HCT116 (cell line): ENCODE results near the gene GALNT2. TPM values are rescaled to one million over a fixed set of nuclear protein-coding genes. Genes with fewer than 3 reads are reported as not detected.
A peak's percentile ranks its signal among the peaks of the same experiment; 100 is the strongest.

Experiments
- ATAC-seq: fragments of 200-7000 bp; cut with Tn5 transposase; 2 replicates; pipeline ENCODE4 v1.9.1; 2020; ENCODE audit warnings: mild to moderate bottlenecking, moderate library complexity
- BruUV-seq: library from RNA; stranded (reverse); fragments of 400-500 nt; replicated peaks from 2 replicates; lab custom pipeline; 2021; lab: Mats Ljungman, UMichigan
- CTCF ChIA-PET: fragments of 300-600 bp; sonication (Branson Sonifier 250); formaldehyde crosslinking; loops from one replicate; lab custom pipeline; 2021; ENCODE audit warnings: antibody characterized with exemption; lab: Charles Lee
- POLR2A ChIA-PET: fragments of 300-600, 350-600 bp; sonication (Branson Sonifier 250); formaldehyde crosslinking; loops from one replicate; lab custom pipeline; 2021; ENCODE audit warnings: antibody characterized with exemption; lab: Charles Lee
- RAD21 ChIA-PET, 2 experiments: fragments of 300-600 bp; sonication (Branson Sonifier 250); formaldehyde crosslinking; loops; one replicate each; lab custom pipeline; 2023; ENCODE audit warnings: low total read pairs in 2 of 2; ENCODE audit not compliant: uncharacterized antibody in 2 of 2, unreplicated experiment in 2 of 2, low non-redundant PET in 1 of 2; lab: Charles Lee
- DNase-seq: peaks from one replicate; pipeline ENCODE4 v3.0.0-alpha.2; 2010; ENCODE audit warnings: low read depth, low spot score
- H2AFZ ChIP-seq: fragments of 200-600 bp; shearing (Covaris generic), sonication (generic); 2 replicates; pipeline ENCODE4 v1.6.1; 2017; ENCODE audit warnings: low read depth, mixed run types, mixed read lengths, antibody characterized with exemption, low read length; ENCODE audit not compliant: poor library complexity, severe bottlenecking
- H3K27ac ChIP-seq: 2 replicates; pipeline ENCODE4 v1.5.1; 2012; ENCODE audit warnings: low read depth, low read length
- H3K27me3 ChIP-seq: fragments of 200-600 bp; sonication (generic); 2 replicates; pipeline ENCODE4 v1.6.1; 2016; ENCODE audit warnings: mixed run types, low read length, mixed read lengths; ENCODE audit not compliant: insufficient read depth
- H3K36me3 ChIP-seq, 2 experiments: fragments of 200-500 bp in 1 of 2; fragments of 200-600 bp in 1 of 2; sonication (Bioruptor generic) in 1 of 2; sonication (generic) in 1 of 2; 2 replicates each; pipeline versions ENCODE4 v1.5.1 to v1.6.1; 2014 to 2016; ENCODE audit warnings: low read length in 2 of 2, inconsistent platforms in 1 of 2, mixed read lengths in 1 of 2, mixed run types in 1 of 2; ENCODE audit not compliant: insufficient read depth in 2 of 2, control insufficient read depth in 1 of 2
- H3K4me1 ChIP-seq, 2 experiments: fragments of 200-600 bp in 1 of 2; sonication (generic) in 1 of 2; 2 replicates each; pipeline versions ENCODE4 v1.5.1 to v1.6.1; 2012 to 2017; ENCODE audit warnings: low read length in 2 of 2, inconsistent platforms in 1 of 2, mild to moderate bottlenecking in 1 of 2, mixed read lengths in 1 of 2, mixed run types in 1 of 2, moderate library complexity in 1 of 2; ENCODE audit not compliant: insufficient read depth in 2 of 2, control insufficient read depth in 1 of 2
- H3K4me2 ChIP-seq: fragments of 200-600 bp; sonication (generic); 2 replicates; pipeline ENCODE4 v1.6.1; 2017; ENCODE audit warnings: mixed run types, low read length, mixed read lengths
- H3K4me3 ChIP-seq, 2 experiments: fragments of 200-600 bp in 1 of 2; sonication (generic) in 1 of 2; replicated peaks in 1 of 2; 2 replicates each; pipeline ENCODE4 v1.5.1; 2011 to 2016; ENCODE audit warnings: low read length in 2 of 2, control low read depth in 1 of 2, low read depth in 1 of 2, mild to moderate bottlenecking in 1 of 2, mixed read lengths in 1 of 2, mixed run types in 1 of 2
- H3K79me2 ChIP-seq: fragments of 200-600 bp; sonication (generic); 2 replicates; pipeline ENCODE4 v1.6.1; 2017; ENCODE audit warnings: mild to moderate bottlenecking, mixed run types, low read length, moderate library complexity, mixed read lengths; ENCODE audit not compliant: insufficient read depth
- H3K9ac ChIP-seq: fragments of 200-600 bp; sonication (generic); 2 replicates; pipeline ENCODE4 v1.6.1; 2016; ENCODE audit warnings: low read length, mixed read lengths
- H3K9me2 ChIP-seq: fragments of 200-600 bp; sonication (generic), shearing (Covaris generic); 2 replicates; pipeline ENCODE4 v1.6.1; 2017; ENCODE audit warnings: mixed run types, mild to moderate bottlenecking, moderate library complexity; ENCODE audit not compliant: insufficient read depth
- H3K9me3 ChIP-seq, 2 experiments: fragments of 200-500 bp in 1 of 2; fragments of 200-600 bp in 1 of 2; sonication (Bioruptor generic) in 1 of 2; sonication (generic) in 1 of 2; 2 replicates each; pipeline ENCODE4 v1.6.1; 2014 to 2017; ENCODE audit warnings: low read length in 2 of 2, mixed read lengths in 2 of 2, inconsistent platforms in 1 of 2, low read depth in 1 of 2, mild to moderate bottlenecking in 1 of 2, mixed run types in 1 of 2, moderate library complexity in 1 of 2; ENCODE audit not compliant: control insufficient read depth in 1 of 2, insufficient read depth in 1 of 2
- H4K20me1 ChIP-seq: fragments of 200-600 bp; sonication (generic), shearing (Covaris generic); 2 replicates; pipeline ENCODE4 v1.6.1; 2017; ENCODE audit warnings: mixed run types, mild to moderate bottlenecking, moderate library complexity; ENCODE audit not compliant: insufficient read depth
- CBX3 ChIP-seq: IDR thresholded peaks from 2 replicates; pipeline ENCODE4 v1.6.1; 2012; ENCODE audit warnings: low read depth
- CEBPB ChIP-seq: IDR thresholded peaks from 2 replicates; pipeline ENCODE4 v1.6.1; 2012; ENCODE audit warnings: low read depth
- EGR1 ChIP-seq: IDR thresholded peaks from 2 replicates; pipeline ENCODE4 v1.6.1; 2012; ENCODE audit warnings: low read depth
- ELF1 ChIP-seq: IDR thresholded peaks from 2 replicates; pipeline ENCODE4 v1.6.1; 2012; ENCODE audit warnings: low read depth, borderline replicate concordance
- EZH2 ChIP-seq: fragments of 200-600 bp; sonication (generic); IDR thresholded peaks from 2 replicates; pipeline ENCODE4 v1.6.1; 2017; ENCODE audit warnings: antibody characterized with exemption, mixed run types
- JUND ChIP-seq: IDR thresholded peaks from 2 replicates; pipeline ENCODE4 v1.6.1; 2012
- POLR2A ChIP-seq: IDR thresholded peaks from 2 replicates; pipeline ENCODE4 v1.7.0; 2011; ENCODE audit warnings: borderline replicate concordance; ENCODE audit not compliant: insufficient read depth, insufficient read length; ENCODE audit errors: extremely low read depth
- POLR2AphosphoS5 ChIP-seq: IDR thresholded peaks from 2 replicates; pipeline ENCODE4 v1.6.1; 2011; ENCODE audit warnings: mild to moderate bottlenecking, low read depth, low read length, moderate library complexity
- RAD21 ChIP-seq: IDR thresholded peaks from 2 replicates; pipeline ENCODE4 v1.6.1; 2012; ENCODE audit warnings: low read depth, mild to moderate bottlenecking
- SRF ChIP-seq: IDR thresholded peaks from 2 replicates; pipeline ENCODE4 v1.6.1; 2012; ENCODE audit warnings: low read depth
- TCF7L2 ChIP-seq: IDR thresholded peaks from 2 replicates; pipeline ENCODE4 v1.7.0; 2011; ENCODE audit warnings: borderline replicate concordance, inconsistent platforms; ENCODE audit not compliant: insufficient read depth, insufficient read length; ENCODE audit errors: extremely low read depth
- ZFX ChIP-seq: fragments of 450-650 bp; IDR thresholded peaks from 2 replicates; pipeline ENCODE4 v1.6.1; 2017
- intact Hi-C: fragments of 100-400 bp; cut with micrococcal nuclease; formaldehyde crosslinking; loops from 2 replicates; pipeline ENCODE4 v1.10.0; 2022
- total RNA-seq: library from RNA; stranded (reverse); gene quantifications from one replicate; pipeline ENCODE4 v1.2.1, GENCODE V29; 2021; ENCODE audit not compliant: unreplicated experiment
- TF ChIP-seq, protein P1 (sequence below), 3 experiments: fragments of 200-600 bp in 1 of 3; sonication (generic) in 1 of 3; IDR thresholded peaks in 2 of 3; conservative IDR thresholded peaks in 1 of 3; 2 replicates each; pipeline ENCODE4 v1.5.1; 2012 to 2017; ENCODE audit warnings: low read depth in 2 of 3, low read length in 2 of 3, antibody characterized with exemption in 1 of 3, borderline replicate concordance in 1 of 3, control low read depth in 1 of 3, mild to moderate bottlenecking in 1 of 3, mixed read lengths in 1 of 3, mixed run types in 1 of 3, moderate library complexity in 1 of 3; ENCODE audit not compliant: insufficient read depth in 1 of 3
- TF ChIP-seq, protein P2 (sequence below): IDR thresholded peaks from 2 replicates; pipeline ENCODE4 v1.6.1; 2011; ENCODE audit warnings: mild to moderate bottlenecking, low read length, moderate library complexity; ENCODE audit not compliant: insufficient replicate concordance; ENCODE audit errors: extremely low read depth
- TF ChIP-seq, protein P3 (sequence below): IDR thresholded peaks from 2 replicates; pipeline ENCODE4 v1.6.1; 2012; ENCODE audit warnings: low read depth
- TF ChIP-seq, protein P4 (sequence below): IDR thresholded peaks from 2 replicates; pipeline ENCODE4 v1.6.1; 2012

Gene GALNT2
- total RNA-seq, 1 experiment from 2014 or later, result 40.8 TPM

DNA sequence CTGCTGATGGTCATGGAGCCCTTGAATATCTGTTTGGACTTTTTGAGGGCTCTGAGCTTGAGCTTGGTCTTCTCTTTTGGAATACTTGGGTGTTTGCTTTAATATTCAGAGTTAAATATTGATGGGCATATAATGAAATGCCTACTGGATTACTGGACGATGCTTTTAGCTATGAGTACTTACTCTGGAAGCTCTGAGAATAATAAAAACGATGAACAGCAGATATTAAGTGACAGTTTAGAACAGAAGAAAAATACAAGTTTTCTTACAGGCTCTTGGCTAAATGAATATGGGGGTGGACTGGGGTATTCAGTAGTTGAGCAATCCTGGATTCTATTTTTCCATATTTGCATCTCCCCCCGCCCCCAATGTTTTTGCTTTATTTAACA, 20.7 kb downstream of the GALNT2 start (continued):
- TF ChIP-seq, protein P1, sequence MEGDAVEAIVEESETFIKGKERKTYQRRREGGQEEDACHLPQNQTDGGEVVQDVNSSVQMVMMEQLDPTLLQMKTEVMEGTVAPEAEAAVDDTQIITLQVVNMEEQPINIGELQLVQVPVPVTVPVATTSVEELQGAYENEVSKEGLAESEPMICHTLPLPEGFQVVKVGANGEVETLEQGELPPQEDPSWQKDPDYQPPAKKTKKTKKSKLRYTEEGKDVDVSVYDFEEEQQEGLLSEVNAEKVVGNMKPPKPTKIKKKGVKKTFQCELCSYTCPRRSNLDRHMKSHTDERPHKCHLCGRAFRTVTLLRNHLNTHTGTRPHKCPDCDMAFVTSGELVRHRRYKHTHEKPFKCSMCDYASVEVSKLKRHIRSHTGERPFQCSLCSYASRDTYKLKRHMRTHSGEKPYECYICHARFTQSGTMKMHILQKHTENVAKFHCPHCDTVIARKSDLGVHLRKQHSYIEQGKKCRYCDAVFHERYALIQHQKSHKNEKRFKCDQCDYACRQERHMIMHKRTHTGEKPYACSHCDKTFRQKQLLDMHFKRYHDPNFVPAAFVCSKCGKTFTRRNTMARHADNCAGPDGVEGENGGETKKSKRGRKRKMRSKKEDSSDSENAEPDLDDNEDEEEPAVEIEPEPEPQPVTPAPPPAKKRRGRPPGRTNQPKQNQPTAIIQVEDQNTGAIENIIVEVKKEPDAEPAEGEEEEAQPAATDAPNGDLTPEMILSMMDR (IDR thresholded peaks at IDR 0.05 in 2 of 3, conservative IDR thresholded peaks at IDR 0.05 in 1 of 3; ENCODE audit: borderline replicate concordance in 1 of 3, insufficient read depth in 1 of 3, low read depth in 2 of 3, low read length in 2 of 3), result no peak
- TF ChIP-seq POLR2AphosphoS5 (no peak), TCF7L2 (no peak)
- TF ChIP-seq, protein P2, sequence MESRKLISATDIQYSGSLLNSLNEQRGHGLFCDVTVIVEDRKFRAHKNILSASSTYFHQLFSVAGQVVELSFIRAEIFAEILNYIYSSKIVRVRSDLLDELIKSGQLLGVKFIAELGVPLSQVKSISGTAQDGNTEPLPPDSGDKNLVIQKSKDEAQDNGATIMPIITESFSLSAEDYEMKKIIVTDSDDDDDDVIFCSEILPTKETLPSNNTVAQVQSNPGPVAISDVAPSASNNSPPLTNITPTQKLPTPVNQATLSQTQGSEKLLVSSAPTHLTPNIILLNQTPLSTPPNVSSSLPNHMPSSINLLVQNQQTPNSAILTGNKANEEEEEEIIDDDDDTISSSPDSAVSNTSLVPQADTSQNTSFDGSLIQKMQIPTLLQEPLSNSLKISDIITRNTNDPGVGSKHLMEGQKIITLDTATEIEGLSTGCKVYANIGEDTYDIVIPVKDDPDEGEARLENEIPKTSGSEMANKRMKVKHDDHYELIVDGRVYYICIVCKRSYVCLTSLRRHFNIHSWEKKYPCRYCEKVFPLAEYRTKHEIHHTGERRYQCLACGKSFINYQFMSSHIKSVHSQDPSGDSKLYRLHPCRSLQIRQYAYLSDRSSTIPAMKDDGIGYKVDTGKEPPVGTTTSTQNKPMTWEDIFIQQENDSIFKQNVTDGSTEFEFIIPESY, result no peak

DNA sequence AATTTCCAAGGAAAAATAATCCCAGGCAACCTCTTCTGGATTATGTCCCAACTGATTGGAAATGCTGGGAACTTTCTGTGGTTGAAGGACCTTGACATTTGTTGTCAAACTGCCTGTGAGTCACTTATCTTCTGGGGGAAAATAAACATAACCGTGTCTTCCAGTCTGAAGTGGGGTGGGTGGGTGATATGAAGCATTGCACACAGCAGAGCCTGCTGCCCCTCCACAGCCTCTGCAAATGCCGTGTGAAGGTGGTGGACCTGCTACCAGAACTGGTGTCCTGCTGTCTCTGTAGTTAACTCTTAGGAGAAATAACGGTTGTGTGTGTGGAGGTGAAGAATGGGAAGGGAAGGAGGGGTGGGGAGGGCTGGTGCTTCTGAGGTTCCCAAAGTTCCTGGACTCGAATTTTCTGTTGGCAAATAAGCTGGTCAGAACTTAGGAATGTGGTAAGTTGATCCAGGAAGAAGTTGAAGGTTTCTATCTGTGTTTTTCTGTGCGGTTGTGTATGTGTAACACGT, 23.2 kb downstream of the GALNT2 start:
- intact Hi-C loops, result no loop called here
- H3K27ac ChIP-seq, result no peak overlapping the region
- H3K9ac ChIP-seq, result no peak overlapping the region
- H3K9me3 ChIP-seq, result no peaks in the 10 kb centered on the region
- H2AFZ ChIP-seq, result no peak overlapping the region
- DNase-seq, result no peak
- no TSS peak for BruUV-seq
- H3K79me2 ChIP-seq, result peaks cover 21% of the 10 kb centered on the region; the same call in 1 of the 2 replicates
- RAD21 ChIA-PET, result no interaction called here
- CTCF ChIA-PET, result no interaction called here
- peaks cover 7 to 32% of the 10 kb centered on the region in 2 experiments for H3K4me1 ChIP-seq
- H3K4me3 ChIP-seq, result no peak overlapping the region
- POLR2A ChIA-PET, result no interaction called here
- H3K9me2 ChIP-seq, result no peaks in the 10 kb centered on the region
- ATAC-seq, result no peak
- no peaks in the 10 kb centered on the region for H3K27me3 ChIP-seq
- no peaks in the 10 kb centered on the region; a peak in 1 of 4 replicates for H3K36me3 ChIP-seq
- H3K4me2 ChIP-seq, result peak overlapping the region; percentile 14; the same call in 1 of the 2 replicates
- no peaks in the 10 kb centered on the region for H4K20me1 ChIP-seq
- TF ChIP-seq POLR2A (no peak), POLR2AphosphoS5 (no peak), ELF1 (no peak), EGR1 (no peak), CBX3 (no peak), EZH2 (no peak), JUND (no peak), ZFX (no peak), CEBPB (no peak), RAD21 (no peak), SRF (no peak)
- TF ChIP-seq, protein P2, result no peak
- TF ChIP-seq, protein P3, sequence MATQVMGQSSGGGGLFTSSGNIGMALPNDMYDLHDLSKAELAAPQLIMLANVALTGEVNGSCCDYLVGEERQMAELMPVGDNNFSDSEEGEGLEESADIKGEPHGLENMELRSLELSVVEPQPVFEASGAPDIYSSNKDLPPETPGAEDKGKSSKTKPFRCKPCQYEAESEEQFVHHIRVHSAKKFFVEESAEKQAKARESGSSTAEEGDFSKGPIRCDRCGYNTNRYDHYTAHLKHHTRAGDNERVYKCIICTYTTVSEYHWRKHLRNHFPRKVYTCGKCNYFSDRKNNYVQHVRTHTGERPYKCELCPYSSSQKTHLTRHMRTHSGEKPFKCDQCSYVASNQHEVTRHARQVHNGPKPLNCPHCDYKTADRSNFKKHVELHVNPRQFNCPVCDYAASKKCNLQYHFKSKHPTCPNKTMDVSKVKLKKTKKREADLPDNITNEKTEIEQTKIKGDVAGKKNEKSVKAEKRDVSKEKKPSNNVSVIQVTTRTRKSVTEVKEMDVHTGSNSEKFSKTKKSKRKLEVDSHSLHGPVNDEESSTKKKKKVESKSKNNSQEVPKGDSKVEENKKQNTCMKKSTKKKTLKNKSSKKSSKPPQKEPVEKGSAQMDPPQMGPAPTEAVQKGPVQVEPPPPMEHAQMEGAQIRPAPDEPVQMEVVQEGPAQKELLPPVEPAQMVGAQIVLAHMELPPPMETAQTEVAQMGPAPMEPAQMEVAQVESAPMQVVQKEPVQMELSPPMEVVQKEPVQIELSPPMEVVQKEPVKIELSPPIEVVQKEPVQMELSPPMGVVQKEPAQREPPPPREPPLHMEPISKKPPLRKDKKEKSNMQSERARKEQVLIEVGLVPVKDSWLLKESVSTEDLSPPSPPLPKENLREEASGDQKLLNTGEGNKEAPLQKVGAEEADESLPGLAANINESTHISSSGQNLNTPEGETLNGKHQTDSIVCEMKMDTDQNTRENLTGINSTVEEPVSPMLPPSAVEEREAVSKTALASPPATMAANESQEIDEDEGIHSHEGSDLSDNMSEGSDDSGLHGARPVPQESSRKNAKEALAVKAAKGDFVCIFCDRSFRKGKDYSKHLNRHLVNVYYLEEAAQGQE, result no peak
- TF ChIP-seq, protein P4, sequence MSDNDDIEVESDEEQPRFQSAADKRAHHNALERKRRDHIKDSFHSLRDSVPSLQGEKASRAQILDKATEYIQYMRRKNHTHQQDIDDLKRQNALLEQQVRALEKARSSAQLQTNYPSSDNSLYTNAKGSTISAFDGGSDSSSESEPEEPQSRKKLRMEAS, result no peak
